ENCODE data around the gene TAGLN. TPM values are rescaled to one million over a fixed set of nuclear protein-coding genes. Genes with fewer than 3 reads are reported as not detected.

The TAGLN gene
- total and polyA plus RNA-seq, 9 donors = 95.4 to 140 (median 113) TPM

DNA sequence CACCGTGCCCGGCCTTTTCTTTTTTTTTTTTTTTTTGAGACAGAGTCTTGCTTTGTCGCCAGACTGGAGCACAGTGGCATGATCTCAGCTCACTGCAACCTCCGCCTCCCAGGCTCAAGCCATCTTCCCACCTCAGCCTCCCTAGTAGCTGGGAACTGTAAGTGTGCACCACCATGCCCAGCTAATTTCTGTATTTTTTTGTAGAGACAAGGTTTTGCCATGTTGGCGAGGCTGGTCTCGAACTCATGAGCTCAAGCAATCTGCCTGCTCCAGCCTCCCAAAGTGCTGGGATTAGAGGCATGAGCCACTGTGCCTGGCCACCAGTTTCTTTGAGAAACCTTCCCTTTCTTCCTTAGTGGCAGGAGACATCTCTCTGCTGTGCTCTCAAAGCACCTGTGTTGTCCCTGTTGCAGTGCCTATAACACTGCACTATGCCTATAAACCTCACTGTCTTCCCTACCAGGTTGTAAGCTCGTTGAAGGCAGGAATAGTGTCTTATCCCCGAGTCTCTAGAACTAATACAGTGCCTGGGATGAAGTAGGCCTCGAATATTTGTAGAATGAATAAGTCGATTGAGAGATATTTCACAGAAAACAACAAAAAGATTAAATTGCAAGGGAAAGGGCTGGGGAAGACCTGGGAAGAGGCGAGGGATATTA, 13.7 kb downstream of the TAGLN start:
- Histone ChIP-seq H3K27me3 (ENCODE audit: control insufficient read depth, insufficient read depth, low read length) (no peaks in the 10 kb centered on the region), H3K4me3 (ENCODE audit: low read length) (no peak overlapping the region), H3K27ac (ENCODE audit: low read length) (no peak overlapping the region), H3K36me3 (ENCODE audit: control insufficient read depth, insufficient read depth, low read length) (peaks cover 45% of the 10 kb centered on the region), H3K4me1 (ENCODE audit: control insufficient read depth, insufficient read depth, low read length) (peaks cover 12% of the 10 kb centered on the region), H3K9me3 (replicated peaks; ENCODE audit: control insufficient read depth, low read depth, low read length) (no peaks in the 10 kb centered on the region)
- 97% methylated on average over 3 of the region's 11 CpGs for WGBS (ENCODE audit: insufficient coverage)
- no peak for DNase-seq

DNA sequence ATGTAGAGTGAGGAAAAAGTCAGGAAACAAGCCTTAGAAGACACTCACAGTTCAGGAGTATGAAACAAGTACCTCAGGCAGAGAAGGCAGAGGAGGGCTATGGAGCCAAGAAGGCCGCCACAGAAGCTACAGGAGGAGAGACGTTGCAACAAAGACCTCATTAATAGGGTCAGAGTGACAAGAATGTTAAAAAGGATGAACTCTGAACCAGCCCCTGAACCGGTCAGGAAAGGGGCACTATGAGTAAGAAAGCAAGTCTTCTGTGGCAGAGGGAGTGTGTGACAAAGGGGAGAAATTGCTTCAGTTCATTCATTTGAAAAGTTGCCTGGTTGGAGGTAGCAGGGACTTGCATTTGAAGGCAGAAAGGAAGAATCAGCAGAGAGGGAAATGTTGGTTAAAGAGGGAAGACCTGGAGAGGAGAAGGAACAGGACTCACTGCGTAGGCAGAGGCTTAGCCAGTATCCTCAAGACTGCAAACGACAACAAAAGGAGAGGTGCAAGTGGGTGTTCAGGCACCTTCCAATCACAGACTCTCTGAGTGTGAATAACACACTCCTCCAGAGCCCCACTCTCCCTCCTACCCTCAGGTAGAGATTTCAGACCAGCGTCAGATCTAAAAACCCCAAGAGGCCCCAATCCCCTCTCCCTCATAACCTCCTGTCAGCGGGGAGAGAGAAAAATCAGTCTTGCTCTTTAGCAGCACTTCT, 15.4 kb downstream of the TAGLN start:
- Histone ChIP-seq H3K9me3 (replicated peaks; ENCODE audit: control insufficient read depth, low read depth, low read length) (no peaks in the 10 kb centered on the region), H3K36me3 (ENCODE audit: control insufficient read depth, insufficient read depth, low read length) (peaks cover 60% of the 10 kb centered on the region), H3K27ac (ENCODE audit: low read length) (no peak overlapping the region), H3K4me3 (ENCODE audit: low read length) (no peak overlapping the region), H3K27me3 (ENCODE audit: control insufficient read depth, insufficient read depth, low read length) (no peaks in the 10 kb centered on the region), H3K4me1 (ENCODE audit: control insufficient read depth, insufficient read depth, low read length) (peaks cover 29% of the 10 kb centered on the region)
- WGBS (ENCODE audit: insufficient coverage) = 59% methylated on average over 5 of the region's 7 CpGs
- no peak for DNase-seq

DNA sequence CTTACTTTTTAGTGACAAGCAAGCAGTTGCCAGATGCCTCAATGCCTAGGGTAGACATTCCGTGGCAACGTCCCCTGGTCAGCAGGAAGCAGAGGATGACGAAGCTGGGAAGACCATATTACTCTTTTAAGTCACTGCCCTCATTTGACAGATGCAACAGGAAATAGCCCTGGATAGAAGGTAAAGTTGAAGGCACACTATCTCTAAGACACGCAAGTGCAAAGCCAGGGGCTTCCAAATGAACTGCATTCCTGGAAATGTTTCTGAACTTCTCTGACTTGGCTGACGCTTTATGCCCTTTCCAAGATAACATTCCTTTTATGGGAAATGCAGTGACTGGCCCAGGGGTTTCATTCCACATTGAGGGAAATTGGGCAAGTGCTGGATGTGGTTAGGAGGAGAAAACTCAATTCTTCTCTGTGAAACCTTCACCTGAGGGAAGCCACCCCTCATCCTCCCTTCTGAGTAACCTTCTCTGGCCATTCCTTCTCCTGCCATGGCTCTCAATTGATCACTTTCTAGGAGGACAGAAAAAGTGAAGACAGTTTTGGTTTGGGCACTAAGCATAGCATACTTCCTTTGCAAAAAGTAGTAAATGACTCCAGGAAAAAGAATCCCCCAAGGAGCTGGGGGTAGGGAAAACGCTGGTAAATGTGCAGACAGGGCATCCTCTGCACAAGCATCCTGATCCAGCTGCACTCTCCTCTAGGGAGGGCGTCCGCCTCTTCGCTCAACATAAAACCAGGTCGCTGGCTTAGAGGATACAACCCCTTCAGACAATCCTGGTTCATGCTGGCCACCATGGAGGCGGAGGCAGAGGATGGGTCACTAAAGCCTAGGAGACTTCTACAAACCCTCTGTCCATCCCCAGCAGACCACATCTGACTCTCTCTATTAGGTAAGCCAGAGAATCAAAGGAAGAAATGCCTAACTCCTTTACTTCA, 18.2 kb downstream of the TAGLN start:
- Histone ChIP-seq H3K4me3 (ENCODE audit: low read length) (no peak overlapping the region), H3K27ac (ENCODE audit: low read length) (peak overlapping the region; percentile 79), H3K27me3 (ENCODE audit: control insufficient read depth, insufficient read depth, low read length) (no peaks in the 10 kb centered on the region), H3K9me3 (replicated peaks; ENCODE audit: control insufficient read depth, low read depth, low read length) (no peaks in the 10 kb centered on the region), H3K36me3 (ENCODE audit: control insufficient read depth, insufficient read depth, low read length) (peaks cover 60% of the 10 kb centered on the region), H3K4me1 (ENCODE audit: control insufficient read depth, insufficient read depth, low read length) (peaks cover 58% of the 10 kb centered on the region)
- 63% methylated on average over 3 of the region's 11 CpGs for WGBS (ENCODE audit: insufficient coverage)
- DNase-seq = peak; percentile 19

DNA sequence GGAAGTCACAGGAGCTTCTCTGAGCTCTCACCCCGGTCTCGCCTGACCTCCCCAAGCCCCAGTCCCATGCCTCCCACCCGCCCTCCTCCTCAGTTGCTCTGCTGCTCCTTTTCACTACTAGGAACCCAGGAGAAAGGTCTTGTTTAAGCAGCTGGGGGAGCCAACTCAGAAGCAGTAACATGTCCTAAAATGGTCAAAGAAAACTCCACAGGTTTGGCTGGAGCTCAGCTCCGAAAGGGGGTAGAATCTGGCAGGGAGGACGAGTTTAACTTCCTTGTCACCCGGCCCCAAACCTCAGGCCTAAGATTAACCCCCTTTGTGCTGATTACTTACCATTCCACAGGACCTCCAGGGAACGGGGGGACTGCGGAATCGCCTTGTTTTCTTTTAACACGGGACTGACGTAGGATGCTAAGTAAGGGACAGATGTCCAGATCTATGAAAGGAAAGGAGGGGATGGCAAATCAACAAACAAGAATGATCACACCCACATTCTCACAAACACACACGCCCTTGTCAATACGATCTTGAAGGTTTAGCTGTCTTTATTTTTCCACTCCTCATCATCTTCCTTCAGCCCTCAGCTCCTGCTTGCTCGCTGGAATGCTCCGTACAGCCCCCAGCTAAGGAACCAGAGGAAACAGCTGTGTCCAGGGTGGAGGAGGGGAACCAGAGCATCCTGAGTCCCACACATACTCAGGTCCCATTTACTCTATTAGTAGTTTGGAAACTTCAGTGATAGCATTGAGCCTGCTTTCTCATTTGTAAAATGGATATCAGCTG, 19.2 kb downstream of the TAGLN start:
- DNase-seq = peak; percentile 56
- H3K4me1 ChIP-seq (ENCODE audit: control insufficient read depth, insufficient read depth, low read length) = peaks cover 66% of the 10 kb centered on the region
- H3K27ac ChIP-seq (ENCODE audit: low read length) = peak overlapping the region; percentile 79
- 45% methylated on average over 4 of the region's 15 CpGs for WGBS (ENCODE audit: insufficient coverage)
- H3K4me3 ChIP-seq (ENCODE audit: low read length) = no peak overlapping the region
- H3K9me3 ChIP-seq (replicated peaks; ENCODE audit: control insufficient read depth, low read depth, low read length) = no peaks in the 10 kb centered on the region
- H3K36me3 ChIP-seq (ENCODE audit: control insufficient read depth, insufficient read depth, low read length) = peaks cover 58% of the 10 kb centered on the region
- no peaks in the 10 kb centered on the region for H3K27me3 ChIP-seq (ENCODE audit: control insufficient read depth, insufficient read depth, low read length)

DNA sequence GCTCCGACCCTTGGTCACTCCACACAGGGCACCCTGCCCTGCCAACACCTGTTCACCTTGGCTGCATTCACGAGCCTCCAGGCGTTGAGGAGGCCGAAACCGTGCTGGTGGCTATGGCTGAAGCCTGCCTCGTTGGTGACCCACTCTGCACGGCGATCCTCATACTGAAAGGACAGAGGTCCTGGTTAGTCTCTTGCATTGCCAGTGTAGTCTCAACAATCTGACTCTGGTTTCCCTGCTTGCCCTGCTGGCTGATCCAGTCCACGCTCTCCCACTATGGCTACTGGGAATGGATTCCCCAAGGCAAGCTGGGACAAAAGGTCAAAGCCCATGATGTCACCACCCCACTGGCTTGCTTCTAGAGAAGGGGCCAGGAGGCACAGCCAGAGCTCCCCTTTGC, 19.8 kb downstream of the TAGLN start:
- peaks cover 72% of the 10 kb centered on the region for H3K4me1 ChIP-seq (ENCODE audit: control insufficient read depth, insufficient read depth, low read length)
- no peaks in the 10 kb centered on the region for H3K27me3 ChIP-seq (ENCODE audit: control insufficient read depth, insufficient read depth, low read length)
- no peak for DNase-seq
- no peak overlapping the region for H3K4me3 ChIP-seq (ENCODE audit: low read length)
- peaks cover 59% of the 10 kb centered on the region for H3K36me3 ChIP-seq (ENCODE audit: control insufficient read depth, insufficient read depth, low read length)
- peak overlapping the region; percentile 79 for H3K27ac ChIP-seq (ENCODE audit: low read length)
- H3K9me3 ChIP-seq (replicated peaks; ENCODE audit: control insufficient read depth, low read depth, low read length) = no peaks in the 10 kb centered on the region
- 76% methylated on average over 9 of the region's 9 CpGs for WGBS (ENCODE audit: insufficient coverage)

DNA sequence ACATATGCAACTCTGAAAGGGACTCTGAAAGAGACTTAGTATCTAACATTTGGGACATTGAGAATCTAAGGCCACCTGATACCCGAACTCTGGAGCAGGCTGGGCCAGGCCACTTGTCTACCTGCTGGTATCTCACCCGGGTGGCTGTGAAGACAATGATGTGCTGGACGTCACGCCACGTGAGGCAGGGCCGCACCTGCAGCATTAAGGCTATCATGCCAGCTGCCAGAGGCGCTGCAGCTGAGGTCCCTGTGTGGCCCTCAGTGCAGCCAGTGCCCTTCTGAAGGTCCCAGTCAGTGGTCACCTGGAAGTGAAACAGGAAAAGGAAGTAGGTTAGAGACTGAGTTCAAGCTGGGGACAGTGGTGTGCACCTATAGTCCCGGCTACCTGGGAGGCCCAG, 20.3 kb downstream of the TAGLN start:
- WGBS (ENCODE audit: insufficient coverage) = 86% methylated on average over 8 of the region's 8 CpGs
- Histone ChIP-seq H3K4me1 (ENCODE audit: control insufficient read depth, insufficient read depth, low read length) (peaks cover 75% of the 10 kb centered on the region), H3K9me3 (replicated peaks; ENCODE audit: control insufficient read depth, low read depth, low read length) (no peaks in the 10 kb centered on the region), H3K27me3 (ENCODE audit: control insufficient read depth, insufficient read depth, low read length) (no peaks in the 10 kb centered on the region), H3K27ac (ENCODE audit: low read length) (peak overlapping the region; percentile 92), H3K4me3 (ENCODE audit: low read length) (no peak overlapping the region), H3K36me3 (ENCODE audit: control insufficient read depth, insufficient read depth, low read length) (peaks cover 58% of the 10 kb centered on the region)
- DNase-seq = no peak

DNA sequence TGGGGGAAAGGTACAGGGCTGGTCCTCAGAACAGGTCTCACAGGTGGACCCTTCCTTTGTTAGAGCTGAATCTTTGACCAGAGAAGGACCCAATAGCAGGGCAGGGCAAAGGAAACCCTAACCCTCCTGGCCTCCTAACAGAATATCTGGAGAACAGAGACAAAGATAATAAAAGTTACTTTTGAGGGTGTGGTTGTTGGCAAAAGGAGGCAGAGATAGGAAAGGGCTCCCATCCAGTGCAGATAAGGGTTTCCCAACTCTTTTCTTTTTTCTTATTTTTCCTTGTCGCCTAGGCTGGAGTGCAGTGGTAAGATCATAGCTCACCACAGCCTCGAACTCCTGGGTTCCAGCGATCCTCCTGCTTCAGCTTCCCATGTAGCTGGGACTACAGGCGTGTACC, 20.8 kb downstream of the TAGLN start:
- peaks cover 80% of the 10 kb centered on the region for H3K4me1 ChIP-seq (ENCODE audit: control insufficient read depth, insufficient read depth, low read length)
- no peaks in the 10 kb centered on the region for H3K27me3 ChIP-seq (ENCODE audit: control insufficient read depth, insufficient read depth, low read length)
- H3K9me3 ChIP-seq (replicated peaks; ENCODE audit: control insufficient read depth, low read depth, low read length) = no peaks in the 10 kb centered on the region
- peak overlapping the region; percentile 92 for H3K27ac ChIP-seq (ENCODE audit: low read length)
- DNase-seq = no peak
- 95% methylated on average over 4 of the region's 4 CpGs for WGBS (ENCODE audit: insufficient coverage)
- H3K4me3 ChIP-seq (ENCODE audit: low read length) = no peak overlapping the region
- peaks cover 55% of the 10 kb centered on the region for H3K36me3 ChIP-seq (ENCODE audit: control insufficient read depth, insufficient read depth, low read length)

DNA sequence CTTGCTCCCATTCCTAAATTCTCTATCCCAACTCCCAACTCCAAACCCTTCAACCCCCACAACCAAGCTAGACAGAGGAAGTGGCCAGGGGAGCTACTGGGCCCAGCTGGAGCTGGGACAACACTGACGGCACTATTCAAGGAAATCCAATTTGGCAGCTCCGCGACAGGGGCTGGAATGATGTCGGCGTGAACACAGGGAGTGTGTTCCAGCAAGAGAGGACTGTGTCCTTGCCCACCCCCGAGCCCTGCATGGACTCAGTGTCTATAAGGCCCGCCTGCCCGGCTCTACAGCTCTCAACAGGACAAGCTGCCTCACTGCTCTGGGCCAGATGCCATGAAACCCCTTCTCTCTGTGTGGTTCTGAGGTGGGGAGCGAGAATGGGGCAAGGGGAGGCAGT, 21.4 kb downstream of the TAGLN start:
- Histone ChIP-seq H3K27ac (ENCODE audit: low read length) (peak overlapping the region; percentile 92), H3K9me3 (replicated peaks; ENCODE audit: control insufficient read depth, low read depth, low read length) (no peaks in the 10 kb centered on the region), H3K4me3 (ENCODE audit: low read length) (no peak overlapping the region), H3K27me3 (ENCODE audit: control insufficient read depth, insufficient read depth, low read length) (no peaks in the 10 kb centered on the region), H3K4me1 (ENCODE audit: control insufficient read depth, insufficient read depth, low read length) (peaks cover 80% of the 10 kb centered on the region), H3K36me3 (ENCODE audit: control insufficient read depth, insufficient read depth, low read length) (peaks cover 59% of the 10 kb centered on the region)
- peak; percentile 89 for DNase-seq
- 57% methylated on average over 5 of the region's 9 CpGs for WGBS (ENCODE audit: insufficient coverage)

DNA sequence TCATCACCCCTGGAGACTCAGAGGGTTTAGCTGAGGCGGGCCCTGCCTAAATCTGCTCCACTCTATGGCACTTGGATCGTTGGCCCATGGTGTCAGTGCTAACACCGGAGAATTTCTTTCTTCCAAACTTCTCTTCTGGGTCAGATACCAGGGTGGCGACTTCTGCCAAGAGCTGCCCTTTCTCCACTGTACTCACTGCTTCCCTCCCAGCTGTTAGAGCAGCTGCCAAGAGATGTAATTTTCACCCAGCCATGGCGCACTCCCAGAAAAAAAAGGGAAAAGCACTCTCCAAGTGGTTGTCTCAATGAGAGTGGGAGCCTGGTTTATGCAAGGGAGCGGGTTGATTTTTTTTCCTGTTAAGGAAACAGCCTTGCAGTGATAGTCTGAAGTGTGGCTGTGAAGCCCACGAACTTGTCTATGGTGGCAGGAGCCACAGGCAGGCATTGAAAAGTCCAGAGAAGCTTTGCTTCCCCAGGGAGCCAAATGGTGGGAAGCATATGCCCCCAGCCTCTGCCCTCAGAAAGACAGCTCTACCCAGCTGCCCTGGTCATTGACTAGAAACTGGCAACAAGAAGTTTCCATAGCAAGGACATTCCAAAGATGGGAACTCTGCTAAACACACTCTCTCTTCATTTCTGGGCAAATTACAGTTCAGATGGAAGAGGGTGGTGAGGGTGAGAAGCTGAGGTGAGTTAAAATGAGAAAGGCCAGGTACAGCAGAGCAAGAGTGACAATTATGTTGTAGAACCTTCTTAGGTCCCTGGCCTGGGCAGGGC, 22.0 kb downstream of the TAGLN start:
- no peaks in the 10 kb centered on the region for H3K9me3 ChIP-seq (replicated peaks; ENCODE audit: control insufficient read depth, low read depth, low read length)
- no peaks in the 10 kb centered on the region for H3K27me3 ChIP-seq (ENCODE audit: control insufficient read depth, insufficient read depth, low read length)
- peak; percentile 91 for DNase-seq
- WGBS (ENCODE audit: insufficient coverage) = 77% methylated on average over 4 of the region's 7 CpGs
- H3K27ac ChIP-seq (ENCODE audit: low read length) = peak overlapping the region; percentile 92
- H3K4me3 ChIP-seq (ENCODE audit: low read length) = no peak overlapping the region
- peaks cover 80% of the 10 kb centered on the region for H3K4me1 ChIP-seq (ENCODE audit: control insufficient read depth, insufficient read depth, low read length)
- H3K36me3 ChIP-seq (ENCODE audit: control insufficient read depth, insufficient read depth, low read length) = peaks cover 59% of the 10 kb centered on the region
